Measurements from ENCODE around the gene RNF113B. TPM values are rescaled to one million over a fixed set of nuclear protein-coding genes. Genes with fewer than 3 reads are reported as not detected.

Gene RNF113B
- total RNA-seq, 1 experiment from 2014 or later, result not detected

- Histone ChIP-seq H3K4me3 (ENCODE audit: low read depth, low read length) (no peak overlapping the region), H3K27me3 (replicated peaks; ENCODE audit: control insufficient read depth, insufficient read depth, low read length) (no peaks in the 10 kb centered on the region), H3K4me1 (peaks cover 10% of the 10 kb centered on the region), H3K9me3 (peaks cover 12% of the 10 kb centered on the region; the same call in 1 of the 2 replicates), H3K36me3 (ENCODE audit: control insufficient read depth, insufficient read depth, low read length) (no peaks in the 10 kb centered on the region; the same call in none of the 2 replicates)
- H3K9me3 Mint-ChIP-seq (ENCODE audit: unreplicated experiment), result peaks cover 25% of the 10 kb centered on the region
- H3K4me1 Mint-ChIP-seq (ENCODE audit: low read depth, unreplicated experiment), result peaks cover 45% of the 10 kb centered on the region
- POLR2A ChIA-PET, result no interaction called here
- H3K27ac Mint-ChIP-seq (ENCODE audit: unreplicated experiment), result no peak overlapping the region
- H3K36me3 Mint-ChIP-seq (ENCODE audit: insufficient read depth, unreplicated experiment), result peaks cover 41% of the 10 kb centered on the region
- intact Hi-C loops (cut with micrococcal nuclease; ENCODE audit: unreplicated experiment), result no loop called here
- CTCF ChIA-PET, result no interaction called here
- no TSS peak for BruUV-seq (replicated peaks)
- H3K4me3 Mint-ChIP-seq (ENCODE audit: unreplicated experiment), result no peak overlapping the region
- TF ChIP-seq, protein P1, sequence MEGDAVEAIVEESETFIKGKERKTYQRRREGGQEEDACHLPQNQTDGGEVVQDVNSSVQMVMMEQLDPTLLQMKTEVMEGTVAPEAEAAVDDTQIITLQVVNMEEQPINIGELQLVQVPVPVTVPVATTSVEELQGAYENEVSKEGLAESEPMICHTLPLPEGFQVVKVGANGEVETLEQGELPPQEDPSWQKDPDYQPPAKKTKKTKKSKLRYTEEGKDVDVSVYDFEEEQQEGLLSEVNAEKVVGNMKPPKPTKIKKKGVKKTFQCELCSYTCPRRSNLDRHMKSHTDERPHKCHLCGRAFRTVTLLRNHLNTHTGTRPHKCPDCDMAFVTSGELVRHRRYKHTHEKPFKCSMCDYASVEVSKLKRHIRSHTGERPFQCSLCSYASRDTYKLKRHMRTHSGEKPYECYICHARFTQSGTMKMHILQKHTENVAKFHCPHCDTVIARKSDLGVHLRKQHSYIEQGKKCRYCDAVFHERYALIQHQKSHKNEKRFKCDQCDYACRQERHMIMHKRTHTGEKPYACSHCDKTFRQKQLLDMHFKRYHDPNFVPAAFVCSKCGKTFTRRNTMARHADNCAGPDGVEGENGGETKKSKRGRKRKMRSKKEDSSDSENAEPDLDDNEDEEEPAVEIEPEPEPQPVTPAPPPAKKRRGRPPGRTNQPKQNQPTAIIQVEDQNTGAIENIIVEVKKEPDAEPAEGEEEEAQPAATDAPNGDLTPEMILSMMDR (IDR thresholded peaks at IDR 0.05; ENCODE audit: insufficient read depth in 1 of 2, low read depth in 1 of 2, low read length in 1 of 2, severe bottlenecking in 1 of 2, unreplicated experiment in 1 of 2), result no peak
- DNase-seq, result no peak
- H3K27me3 Mint-ChIP-seq (ENCODE audit: insufficient read depth, unreplicated experiment), result no peaks in the 10 kb centered on the region
These were observed 27.5 kb upstream of the RNF113B start for GRCh38 chr13:98204546-98204945.

DNA sequence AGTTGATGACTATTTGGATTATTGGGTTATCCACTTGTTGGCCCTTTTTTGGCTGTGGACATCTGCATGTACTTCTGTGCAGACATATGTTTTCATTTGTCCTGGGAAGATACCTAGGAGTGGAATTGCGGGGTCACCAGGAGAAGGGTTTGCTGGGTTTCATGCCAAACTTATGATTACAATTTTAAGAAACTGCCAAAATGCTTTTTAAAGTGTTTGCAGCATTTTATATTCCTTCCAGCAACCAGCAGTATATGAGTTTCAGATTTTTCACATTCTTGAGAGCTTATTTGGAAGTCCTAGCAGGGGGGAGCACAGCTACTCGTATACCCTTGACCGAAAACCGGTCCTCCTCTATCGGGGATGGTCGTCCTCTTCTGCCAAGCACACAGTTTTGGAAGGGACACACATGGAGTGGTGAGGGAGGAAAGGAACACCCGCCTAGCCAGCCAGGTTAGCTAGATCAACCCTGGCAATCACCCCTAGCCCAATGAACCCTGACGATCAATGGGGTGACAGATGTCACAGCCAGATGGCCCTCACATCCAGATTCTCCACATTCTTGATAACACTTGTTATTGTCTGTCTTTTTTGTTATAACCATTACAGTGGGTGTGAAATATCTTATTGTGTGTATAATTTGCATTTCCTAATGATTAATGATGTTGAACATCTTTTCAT lies 26.7 kb upstream of the RNF113B start:
- no peaks in the 10 kb centered on the region for H3K27me3 Mint-ChIP-seq (ENCODE audit: insufficient read depth, unreplicated experiment)
- peaks cover 25% of the 10 kb centered on the region for H3K9me3 Mint-ChIP-seq (ENCODE audit: unreplicated experiment)
- TF ChIP-seq, protein P1 (IDR thresholded peaks at IDR 0.05; ENCODE audit: insufficient read depth in 1 of 2, low read depth in 1 of 2, low read length in 1 of 2, severe bottlenecking in 1 of 2, unreplicated experiment in 1 of 2), result no peak
- H3K4me1 Mint-ChIP-seq (ENCODE audit: low read depth, unreplicated experiment), result peaks cover 53% of the 10 kb centered on the region
- no peak for DNase-seq
- BruUV-seq (replicated peaks), result no TSS peak
- POLR2A ChIA-PET, result no interaction called here
- H3K36me3 ChIP-seq (ENCODE audit: control insufficient read depth, insufficient read depth, low read length), result no peaks in the 10 kb centered on the region; the same call in none of the 2 replicates
- peaks cover 10% of the 10 kb centered on the region for H3K4me1 ChIP-seq
- intact Hi-C loops (cut with micrococcal nuclease; ENCODE audit: unreplicated experiment), result no loop called here
- no peak overlapping the region for H3K27ac Mint-ChIP-seq (ENCODE audit: unreplicated experiment)
- peaks cover 37% of the 10 kb centered on the region for H3K36me3 Mint-ChIP-seq (ENCODE audit: insufficient read depth, unreplicated experiment)
- H3K4me3 Mint-ChIP-seq (ENCODE audit: unreplicated experiment), result no peak overlapping the region
- no peaks in the 10 kb centered on the region for H3K27me3 ChIP-seq (replicated peaks; ENCODE audit: control insufficient read depth, insufficient read depth, low read length)
- no peak overlapping the region for H3K4me3 ChIP-seq (ENCODE audit: low read depth, low read length)
- peaks cover 12% of the 10 kb centered on the region; the same call in 1 of the 2 replicates for H3K9me3 ChIP-seq
- CTCF ChIA-PET, result no interaction called here

DNA sequence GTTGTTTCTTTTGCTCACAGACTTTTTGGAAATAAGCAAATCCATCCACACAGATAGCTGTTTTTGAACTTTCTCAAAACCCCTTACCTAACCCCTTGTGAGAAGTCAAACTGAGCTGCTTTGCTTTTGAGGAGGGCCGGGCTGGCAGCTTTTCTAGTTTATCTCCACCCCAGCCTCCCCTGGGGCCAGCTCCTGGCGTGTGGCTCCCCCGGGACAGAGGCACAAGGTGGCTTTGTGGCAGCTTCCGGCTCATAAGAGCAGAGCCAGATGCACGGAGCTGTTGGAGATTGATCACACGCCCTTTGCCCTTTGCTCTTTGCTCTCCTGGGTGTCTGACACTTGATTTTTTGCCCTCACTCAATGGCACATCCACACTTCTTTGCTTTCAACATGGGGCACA lies 24.9 kb upstream of the RNF113B start:
- no TSS peak for BruUV-seq (replicated peaks)
- ChIA-PET CTCF (no interaction called here), POLR2A (no interaction called here)
- H3K4me1 ChIP-seq, result peaks cover 18% of the 10 kb centered on the region
- no peak overlapping the region for H3K4me3 ChIP-seq (ENCODE audit: low read depth, low read length)
- no peak overlapping the region for H3K4me3 Mint-ChIP-seq (ENCODE audit: unreplicated experiment)
- peaks cover 34% of the 10 kb centered on the region for H3K36me3 Mint-ChIP-seq (ENCODE audit: insufficient read depth, unreplicated experiment)
- TF ChIP-seq, protein P1 (IDR thresholded peaks at IDR 0.05; ENCODE audit: insufficient read depth in 1 of 2, low read depth in 1 of 2, low read length in 1 of 2, severe bottlenecking in 1 of 2, unreplicated experiment in 1 of 2), result no peak
- no peaks in the 10 kb centered on the region for H3K27me3 Mint-ChIP-seq (ENCODE audit: insufficient read depth, unreplicated experiment)
- H3K4me1 Mint-ChIP-seq (ENCODE audit: low read depth, unreplicated experiment), result peaks cover 42% of the 10 kb centered on the region
- DNase-seq, result peak in 1 of 2 experiments; percentile 7
- no peaks in the 10 kb centered on the region for H3K27me3 ChIP-seq (replicated peaks; ENCODE audit: control insufficient read depth, insufficient read depth, low read length)
- H3K9me3 Mint-ChIP-seq (ENCODE audit: unreplicated experiment), result peaks cover 23% of the 10 kb centered on the region
- intact Hi-C loops (cut with micrococcal nuclease; ENCODE audit: unreplicated experiment), result no loop called here
- H3K36me3 ChIP-seq (ENCODE audit: control insufficient read depth, insufficient read depth, low read length), result no peaks in the 10 kb centered on the region; the same call in none of the 2 replicates
- H3K9me3 ChIP-seq, result peaks cover 12% of the 10 kb centered on the region; the same call in 1 of the 2 replicates
- H3K27ac Mint-ChIP-seq (ENCODE audit: unreplicated experiment), result peak overlapping the region; percentile 47
